Peyer's patch (tissue), 4 donors: ENCODE measurements around the gene IBSP.

Experiments used
- POLR2A ChIP-seq, 2 donors: fragments of 450-650 bp; IDR thresholded peaks; one replicate each; pipeline ENCODE4 v1.5.1; 2017; ENCODE audit warnings: antibody characterized with exemption in 2 of 2, mild to moderate bottlenecking in 2 of 2, moderate library complexity in 2 of 2
- TF ChIP-seq, protein P1 (sequence below), 6 experiments: fragments of 450-650 bp in 4 of 6; fragments of 200-600 bp in 2 of 6; sonication (generic) in 1 of 6; IDR thresholded peaks; one replicate each; pipeline ENCODE4 v1.5.1; 2017 to 2019; ENCODE audit warnings: antibody characterized with exemption in 6 of 6, mild to moderate bottlenecking in 3 of 6, moderate library complexity in 1 of 6

DNA sequence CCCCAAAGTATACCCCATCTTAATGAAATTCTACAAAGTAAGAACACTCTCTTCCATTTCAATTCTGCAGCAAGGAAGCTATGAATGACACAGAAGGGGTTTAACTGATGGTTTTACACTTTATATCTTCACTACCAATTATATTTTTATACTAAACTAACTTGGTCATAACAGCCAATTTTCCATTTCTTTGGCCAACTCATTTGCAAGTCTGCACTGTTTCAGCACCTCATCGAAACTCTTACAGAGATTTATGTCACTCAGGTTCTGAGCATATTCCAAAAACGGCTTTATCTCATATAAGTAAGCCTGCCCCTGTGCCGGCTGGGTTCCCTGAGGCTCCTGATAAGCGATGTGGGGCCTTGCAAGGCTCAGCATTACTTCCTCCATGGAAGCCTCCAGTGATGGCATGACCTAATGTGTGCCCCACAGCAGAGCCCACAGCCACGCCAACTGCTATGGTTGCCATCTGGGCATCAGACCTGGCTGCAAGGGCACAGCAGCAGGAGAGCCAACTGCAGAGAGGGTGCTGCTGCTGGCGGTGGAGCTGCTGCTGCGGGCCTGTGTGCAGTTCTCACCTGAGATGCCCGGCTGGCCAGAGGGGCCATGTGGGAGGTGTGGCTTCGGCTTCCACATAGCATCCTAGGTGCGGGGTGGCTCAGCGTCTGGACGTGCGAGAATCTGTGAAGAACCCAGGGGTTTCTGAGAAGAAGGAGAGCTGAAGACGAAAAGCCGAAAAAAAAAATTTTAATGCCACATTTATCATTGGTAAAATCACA is 13.4 kb upstream of the IBSP start:
- TF ChIP-seq, protein P1, sequence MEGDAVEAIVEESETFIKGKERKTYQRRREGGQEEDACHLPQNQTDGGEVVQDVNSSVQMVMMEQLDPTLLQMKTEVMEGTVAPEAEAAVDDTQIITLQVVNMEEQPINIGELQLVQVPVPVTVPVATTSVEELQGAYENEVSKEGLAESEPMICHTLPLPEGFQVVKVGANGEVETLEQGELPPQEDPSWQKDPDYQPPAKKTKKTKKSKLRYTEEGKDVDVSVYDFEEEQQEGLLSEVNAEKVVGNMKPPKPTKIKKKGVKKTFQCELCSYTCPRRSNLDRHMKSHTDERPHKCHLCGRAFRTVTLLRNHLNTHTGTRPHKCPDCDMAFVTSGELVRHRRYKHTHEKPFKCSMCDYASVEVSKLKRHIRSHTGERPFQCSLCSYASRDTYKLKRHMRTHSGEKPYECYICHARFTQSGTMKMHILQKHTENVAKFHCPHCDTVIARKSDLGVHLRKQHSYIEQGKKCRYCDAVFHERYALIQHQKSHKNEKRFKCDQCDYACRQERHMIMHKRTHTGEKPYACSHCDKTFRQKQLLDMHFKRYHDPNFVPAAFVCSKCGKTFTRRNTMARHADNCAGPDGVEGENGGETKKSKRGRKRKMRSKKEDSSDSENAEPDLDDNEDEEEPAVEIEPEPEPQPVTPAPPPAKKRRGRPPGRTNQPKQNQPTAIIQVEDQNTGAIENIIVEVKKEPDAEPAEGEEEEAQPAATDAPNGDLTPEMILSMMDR (IDR thresholded peaks at IDR 0.05) = no peak
- TF ChIP-seq POLR2A (IDR thresholded peaks at IDR 0.05) = no peak
